Mucosa of stomach (tissue), 1 donor: ENCODE data around the gene GDF15.
"Not testable (repeated sequence)": the region's sequence is repeated elsewhere in the genome, so short reads cannot be mapped to it uniquely, and the experiment has no call there.

Experiments used
- H3K27me3 ChIP-seq: one replicate; pipeline ENCODE4 v1.7.0; 2013; ENCODE audit warnings: mild to moderate bottlenecking, low read length; ENCODE audit not compliant: control insufficient read depth, insufficient read depth
- H3K36me3 ChIP-seq: one replicate; pipeline ENCODE4 v1.7.0; 2013; ENCODE audit warnings: low read length; ENCODE audit not compliant: control insufficient read depth, insufficient read depth
- H3K4me1 ChIP-seq: one replicate; pipeline ENCODE4 v1.7.0; 2013; ENCODE audit warnings: mild to moderate bottlenecking, low read length; ENCODE audit not compliant: control insufficient read depth, insufficient read depth
- H3K4me3 ChIP-seq: one replicate; pipeline ENCODE4 v1.7.0; 2013; ENCODE audit warnings: low read length
- H3K9ac ChIP-seq: one replicate; pipeline ENCODE4 v1.7.0; 2013; ENCODE audit warnings: mild to moderate bottlenecking, low read length, moderate library complexity
- H3K9me3 ChIP-seq: one replicate; pipeline ENCODE4 v1.7.0; 2013; ENCODE audit warnings: mild to moderate bottlenecking, low read length, moderate library complexity; ENCODE audit not compliant: control insufficient read depth
- donor health status: Pancreatic carcinoma.

Gene GDF15

GRCh38 chr19:18385675-18386542 lies at the start of gene GDF15:
Gene GDF15, plus strand, starts transcription at chr19:18386158. Its CDS starts 32 bp downstream, at chr19:18386190.
- Histone ChIP-seq H3K36me3 (no peaks in the 10 kb centered on the region), H3K4me3 (peak within 1 kb of the TSS; percentile 86), H3K9ac (peak within 1 kb of the TSS; percentile 83), H3K4me1 (peaks cover 39% of the 10 kb centered on the region), H3K27me3 (no peaks in the 10 kb centered on the region), H3K9me3 (no peaks in the 10 kb centered on the region)

DNA sequence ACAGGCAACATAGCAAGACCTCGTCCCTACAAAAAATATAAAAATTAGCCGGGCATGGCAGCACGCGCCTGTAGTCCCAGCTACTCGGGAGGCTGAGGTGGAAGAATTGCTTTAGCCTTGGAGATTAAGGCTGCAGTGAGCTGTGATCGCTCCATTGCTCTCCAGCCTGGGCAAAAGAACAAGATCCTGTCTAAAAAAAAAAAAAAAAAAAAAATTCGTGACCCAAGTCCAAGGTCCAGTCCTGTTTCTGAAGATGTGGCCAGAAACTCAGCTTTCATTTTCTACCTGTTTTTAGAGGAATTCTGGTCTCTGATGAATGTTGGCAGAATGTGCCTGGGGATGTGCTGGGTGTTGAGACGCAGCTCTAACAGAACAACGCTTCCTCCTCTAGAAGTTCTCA lies 47.4 kb upstream of the GDF15 start:
- Histone ChIP-seq H3K27me3 (no peaks in the 10 kb centered on the region), H3K4me3 (no peak overlapping the region), H3K36me3 (no peaks in the 10 kb centered on the region), H3K9me3 (no peaks in the 10 kb centered on the region), H3K9ac (no peak overlapping the region), H3K4me1 (peaks cover 30% of the 10 kb centered on the region)

DNA sequence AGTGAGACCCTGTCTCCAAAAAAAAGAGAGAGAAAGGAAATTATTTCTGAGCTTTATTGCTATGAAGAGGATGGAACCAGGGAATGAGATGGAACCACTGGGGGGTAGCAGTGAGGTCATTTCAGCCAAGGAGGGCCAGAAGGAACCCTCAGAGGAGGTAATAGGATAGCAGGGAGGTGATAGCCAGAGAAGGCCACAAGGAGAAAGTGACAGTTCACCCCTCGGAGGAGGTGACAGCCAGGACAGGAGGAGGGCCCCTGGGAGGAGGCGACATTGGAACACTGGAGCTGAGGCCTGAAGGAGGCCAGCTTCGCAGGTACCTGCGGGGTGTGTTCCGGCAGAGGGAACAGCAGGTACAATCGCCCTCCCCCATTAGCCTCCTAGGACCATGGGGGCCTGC lies 46.2 kb upstream of the GDF15 start:
- no peaks in the 10 kb centered on the region for H3K36me3 ChIP-seq
- no peaks in the 10 kb centered on the region for H3K27me3 ChIP-seq
- H3K9ac ChIP-seq = peak overlapping the region; percentile 92
- H3K4me3 ChIP-seq = no peak overlapping the region
- H3K4me1 ChIP-seq = peaks cover 39% of the 10 kb centered on the region
- H3K9me3 ChIP-seq = no peaks in the 10 kb centered on the region

GRCh38 chr19:18340190-18340989 lies 45.6 kb upstream of the GDF15 start, which contains the start of gene PGPEP1:
Gene PGPEP1, plus strand, starts transcription at chr19:18340598. Its CDS starts 84 bp downstream, at chr19:18340682.
- no peaks in the 10 kb centered on the region for H3K27me3 ChIP-seq
- peak within 1 kb of the TSS; percentile 92 for H3K9ac ChIP-seq
- H3K36me3 ChIP-seq = no peaks in the 10 kb centered on the region
- peak within 1 kb of the TSS; percentile 51 for H3K4me3 ChIP-seq
- no peaks in the 10 kb centered on the region for H3K9me3 ChIP-seq
- peaks cover 46% of the 10 kb centered on the region for H3K4me1 ChIP-seq

DNA sequence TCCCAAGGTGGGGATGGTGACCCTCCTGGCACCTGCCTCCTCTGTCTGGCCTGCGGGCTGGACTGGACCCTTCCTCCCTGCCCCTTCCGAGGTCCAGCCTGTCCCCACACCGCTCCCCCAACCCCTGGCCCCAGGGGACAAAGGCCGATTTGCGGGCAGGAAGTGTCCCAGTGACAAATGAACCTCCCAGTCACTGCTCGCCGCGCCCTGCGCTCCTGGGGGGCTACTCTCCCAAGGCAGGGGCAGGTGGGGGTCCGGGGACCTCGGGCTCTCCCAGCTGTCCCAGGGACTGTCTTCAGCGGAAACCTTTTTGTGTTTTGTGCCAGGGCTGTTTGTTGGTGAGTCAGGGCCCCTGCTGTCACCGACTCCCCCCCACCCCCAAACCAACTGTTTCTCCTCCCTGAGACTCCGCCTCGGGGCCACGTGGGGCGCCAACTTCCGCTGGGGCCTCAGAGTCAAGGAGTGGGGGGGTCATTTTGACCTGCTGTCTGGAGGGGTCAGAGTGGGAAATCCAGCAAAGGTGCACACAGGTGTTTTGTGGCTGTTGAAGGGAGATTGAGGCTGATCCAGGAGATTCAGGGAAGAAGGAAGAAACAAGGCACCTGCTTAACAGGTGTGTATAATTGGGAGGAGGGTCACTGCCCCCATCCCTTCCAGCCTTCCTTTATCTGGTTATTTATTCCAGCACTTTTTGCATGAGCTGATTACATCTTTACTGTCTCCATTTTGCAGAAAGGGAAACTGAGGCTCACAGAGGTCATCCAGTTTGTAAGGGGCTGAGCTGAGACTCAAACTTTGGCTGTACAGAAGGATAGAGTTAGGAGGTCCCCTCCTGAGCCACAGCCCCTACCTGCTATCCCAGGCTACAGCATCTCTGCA lies 44.7 kb upstream of the GDF15 start:
- H3K4me1 ChIP-seq = peaks cover 52% of the 10 kb centered on the region
- H3K27me3 ChIP-seq = no peaks in the 10 kb centered on the region
- H3K4me3 ChIP-seq = peak overlapping the region; percentile 51
- H3K9me3 ChIP-seq = no peaks in the 10 kb centered on the region
- H3K9ac ChIP-seq = peak overlapping the region; percentile 92
- no peaks in the 10 kb centered on the region for H3K36me3 ChIP-seq

DNA sequence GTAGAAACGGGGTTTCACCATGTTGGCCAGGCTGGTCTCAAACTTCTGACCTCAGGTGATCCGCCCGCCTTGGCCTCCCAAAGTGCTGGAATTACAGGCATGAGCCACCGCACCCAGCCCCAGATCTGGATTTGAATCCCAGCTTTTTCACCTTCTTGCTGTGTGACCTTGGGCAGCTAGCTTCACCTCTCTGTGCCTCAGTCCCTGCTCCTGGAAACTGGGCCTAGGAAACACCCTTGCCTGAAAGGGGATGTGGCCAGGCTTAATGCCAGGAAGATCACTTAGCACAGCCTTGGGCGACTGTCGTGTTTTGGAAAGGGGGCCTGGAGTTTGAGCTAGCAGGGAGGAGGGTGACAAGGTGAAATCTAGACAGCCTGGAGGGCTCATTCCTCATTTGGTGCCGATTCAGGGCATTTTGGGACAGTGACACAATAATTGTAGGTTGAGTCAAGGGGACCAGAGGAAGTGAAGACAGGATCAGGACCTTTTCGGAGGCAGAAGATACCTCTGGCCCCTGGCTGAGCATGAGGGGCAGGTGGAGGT lies 43.8 kb upstream of the GDF15 start:
- H3K9ac ChIP-seq = no peak overlapping the region
- H3K9me3 ChIP-seq = no peaks in the 10 kb centered on the region
- H3K4me3 ChIP-seq = no peak overlapping the region
- H3K36me3 ChIP-seq = no peaks in the 10 kb centered on the region
- no peaks in the 10 kb centered on the region for H3K27me3 ChIP-seq
- peaks cover 54% of the 10 kb centered on the region for H3K4me1 ChIP-seq

GRCh38 chr19:18344582-18344950 lies 41.4 kb upstream of the GDF15 start:
- Histone ChIP-seq H3K4me3 (no peak overlapping the region), H3K36me3 (no peaks in the 10 kb centered on the region), H3K27me3 (no peaks in the 10 kb centered on the region), H3K4me1 (peaks cover 54% of the 10 kb centered on the region), H3K9ac (peak overlapping the region; percentile 58), H3K9me3 (no peaks in the 10 kb centered on the region)

GRCh38 chr19:18345296-18345695 lies 40.7 kb upstream of the GDF15 start:
- H3K4me3 ChIP-seq = no peak overlapping the region
- no peaks in the 10 kb centered on the region for H3K9me3 ChIP-seq
- H3K36me3 ChIP-seq = no peaks in the 10 kb centered on the region
- peaks cover 47% of the 10 kb centered on the region for H3K4me1 ChIP-seq
- H3K9ac ChIP-seq = peak overlapping the region; percentile 31
- no peaks in the 10 kb centered on the region for H3K27me3 ChIP-seq

- Histone ChIP-seq H3K4me3 (no peak overlapping the region), H3K27me3 (no peaks in the 10 kb centered on the region), H3K36me3 (no peaks in the 10 kb centered on the region), H3K9ac (no peak overlapping the region), H3K4me1 (peaks cover 47% of the 10 kb centered on the region), H3K9me3 (no peaks in the 10 kb centered on the region)
Measured at GRCh38 chr19:18346091-18346490, 39.9 kb upstream of the GDF15 start.

DNA sequence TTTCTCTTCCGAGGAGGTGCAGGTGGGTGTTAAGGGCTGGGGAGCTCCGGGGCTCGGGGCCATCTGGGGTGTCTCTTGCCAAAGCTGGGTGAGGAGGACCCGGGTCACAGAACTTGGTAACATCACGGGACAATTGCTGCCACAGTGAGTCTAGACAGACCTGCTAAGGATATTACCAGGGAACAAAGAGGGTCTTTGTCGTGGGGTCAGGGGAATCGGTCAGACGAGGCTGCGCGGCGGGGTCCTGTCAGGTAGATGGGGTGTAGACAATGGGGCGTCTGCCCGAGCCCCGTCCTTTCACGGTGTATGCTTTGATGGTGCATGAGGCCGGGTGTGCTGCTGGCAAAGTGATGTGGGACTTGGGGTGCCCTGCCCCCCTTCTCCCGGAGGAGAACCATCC lies 37.8 kb upstream of the GDF15 start:
- Histone ChIP-seq H3K36me3 (no peaks in the 10 kb centered on the region), H3K9ac (no peak overlapping the region)

DNA sequence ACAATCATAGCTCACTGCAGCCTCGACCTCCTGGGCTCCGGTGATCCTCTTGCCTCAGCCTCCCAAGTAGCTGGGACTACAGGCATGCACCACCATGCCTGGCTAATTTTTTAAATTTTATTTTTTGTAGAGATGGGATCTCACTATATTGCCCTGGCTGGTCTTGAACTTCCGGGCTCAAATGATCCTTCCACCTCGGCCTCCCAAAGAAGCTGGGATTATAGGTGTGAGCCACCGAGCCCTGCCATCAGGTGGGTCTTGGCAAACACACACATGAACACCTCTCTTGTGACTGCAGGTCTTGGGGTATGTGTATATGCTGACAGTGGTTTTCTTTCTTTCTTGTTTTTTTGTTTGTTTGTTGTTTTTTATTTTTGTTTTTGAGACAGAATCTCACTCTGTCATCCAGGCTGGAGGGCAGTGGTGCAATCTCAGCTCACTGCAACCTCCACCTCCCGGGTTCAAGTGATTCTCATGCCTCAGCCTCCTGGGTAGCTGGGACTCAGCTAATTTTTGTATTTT lies 37.1 kb upstream of the GDF15 start:
- peaks cover 24% of the 10 kb centered on the region for H3K4me1 ChIP-seq
- not testable (repeated sequence) for H3K9ac ChIP-seq, H3K27me3 ChIP-seq, H3K36me3 ChIP-seq, H3K4me3 ChIP-seq, H3K9me3 ChIP-seq

More for the DNA sequence above, 37.8 kb upstream of the GDF15 start:
- Histone ChIP-seq H3K4me3 (no peak overlapping the region), H3K4me1 (peaks cover 28% of the 10 kb centered on the region), H3K27me3 (no peaks in the 10 kb centered on the region), H3K9me3 (no peaks in the 10 kb centered on the region)
